Astrocyte (in vitro differentiated cells and primary cell): Measurements from ENCODE around the gene NFKB1. TPM values are rescaled to one million over a fixed set of nuclear protein-coding genes. Genes with fewer than 3 reads are reported as not detected.

ENCODE experiments used
- DNase-seq: peaks from one replicate; pipeline ENCODE4 v3.0.0-alpha.2; 2010; ENCODE audit warnings: low read depth
- FAIRE-seq: peaks from 2 replicates; lab custom pipeline; 2011; peaks lifted over from hg19 to GRCh38; lab: Jason Lieb, UNC
- H2AFZ ChIP-seq: 2 replicates; pipeline ENCODE4 v1.6.0; 2012; ENCODE audit warnings: low read depth, low read length, inconsistent platforms
- H3K27ac ChIP-seq: 2 replicates; pipeline ENCODE4 v1.5.1; 2011; ENCODE audit warnings: low read depth, low read length, inconsistent platforms
- H3K27me3 ChIP-seq: 2 replicates; pipeline ENCODE4 v1.6.0; 2011; ENCODE audit warnings: low read length, inconsistent platforms; ENCODE audit not compliant: insufficient read depth
- H3K36me3 ChIP-seq: 2 replicates; pipeline ENCODE4 v1.5.1; 2011; ENCODE audit warnings: low read length, inconsistent platforms; ENCODE audit not compliant: insufficient read depth
- H3K4me1 ChIP-seq: 2 replicates; pipeline ENCODE4 v1.5.1; 2011; ENCODE audit warnings: low read length, inconsistent platforms; ENCODE audit not compliant: insufficient read depth
- H3K4me2 ChIP-seq: 2 replicates; pipeline ENCODE4 v1.6.0; 2012; ENCODE audit warnings: low read length, inconsistent platforms
- H3K4me3 ChIP-seq: 2 replicates; pipeline ENCODE4 v1.5.1; 2011; ENCODE audit warnings: low read depth, mild to moderate bottlenecking, low read length, inconsistent platforms; ENCODE audit not compliant: insufficient read depth
- H3K79me2 ChIP-seq: 2 replicates; pipeline ENCODE4 v1.6.0; 2012; ENCODE audit warnings: mild to moderate bottlenecking, low read length, inconsistent platforms; ENCODE audit not compliant: insufficient read depth
- H3K9ac ChIP-seq: 2 replicates; pipeline ENCODE4 v1.6.0; 2012; ENCODE audit warnings: mild to moderate bottlenecking, low read length, inconsistent platforms
- H3K9me3 ChIP-seq: 2 replicates; pipeline ENCODE4 v1.5.1; 2012; ENCODE audit warnings: low read depth, mild to moderate bottlenecking, low read length, inconsistent platforms; ENCODE audit not compliant: insufficient read depth
- H4K20me1 ChIP-seq: 2 replicates; pipeline ENCODE4 v1.6.0; 2012; ENCODE audit warnings: low read length, inconsistent platforms; ENCODE audit not compliant: insufficient read depth
- H3K27ac Mint-ChIP-seq: one replicate; pipeline ENCODE4 v1.8.0; 2021; ENCODE audit warnings: mild to moderate bottlenecking, mixed read lengths; ENCODE audit not compliant: unreplicated experiment
- H3K27me3 Mint-ChIP-seq: one replicate; pipeline ENCODE4 v1.8.0; 2021; ENCODE audit warnings: low read depth, mixed read lengths; ENCODE audit not compliant: unreplicated experiment
- H3K36me3 Mint-ChIP-seq: one replicate; pipeline ENCODE4 v1.8.0; 2021; ENCODE audit warnings: low read depth, mixed read lengths; ENCODE audit not compliant: unreplicated experiment
- H3K4me1 Mint-ChIP-seq: one replicate; pipeline ENCODE4 v1.8.0; 2021; ENCODE audit warnings: low read depth, mixed read lengths; ENCODE audit not compliant: unreplicated experiment
- H3K4me3 Mint-ChIP-seq: one replicate; pipeline ENCODE4 v1.8.0; 2021; ENCODE audit warnings: mild to moderate bottlenecking, moderate library complexity, mixed read lengths; ENCODE audit not compliant: unreplicated experiment
- H3K9me3 Mint-ChIP-seq: one replicate; pipeline ENCODE4 v1.8.0; 2021; ENCODE audit warnings: mild to moderate bottlenecking, mixed read lengths; ENCODE audit not compliant: unreplicated experiment
- CTCF ChIP-seq: IDR thresholded peaks from 2 replicates; pipeline ENCODE4 v1.5.1; 2011; ENCODE audit warnings: low read depth, mild to moderate bottlenecking, inconsistent platforms, low read length, moderate library complexity; ENCODE audit not compliant: insufficient read depth
- EZH2 ChIP-seq: IDR thresholded peaks from 2 replicates; pipeline ENCODE4 v1.6.1; 2012; ENCODE audit warnings: mild to moderate bottlenecking, low read length, inconsistent platforms; ENCODE audit not compliant: insufficient read depth
- total RNA-seq: library from RNA; stranded (reverse); gene quantifications from 2 replicates; pipeline ENCODE4 v1.2.1, GENCODE V29; 2021

The NFKB1 gene
- total RNA-seq, 1 donor from 2014 or later = 19.9 TPM

- Histone ChIP-seq H3K4me2 (no peak overlapping the region), H3K27me3 (no peaks in the 10 kb centered on the region), H4K20me1 (no peaks in the 10 kb centered on the region), H3K9ac (no peak overlapping the region), H3K4me1 (peaks cover 14% of the 10 kb centered on the region), H3K27ac (peak overlapping the region; percentile 65), H2AFZ (peak overlapping the region; percentile 58), H3K79me2 (no peaks in the 10 kb centered on the region), H3K9me3 (no peaks in the 10 kb centered on the region), H3K4me3 (no peak overlapping the region), H3K36me3 (no peaks in the 10 kb centered on the region)
- no peak overlapping the region for H3K4me3 Mint-ChIP-seq
- H3K4me1 Mint-ChIP-seq = peaks cover 13% of the 10 kb centered on the region
- FAIRE-seq (no peak), DNase-seq (peak; percentile 84)
- no peak overlapping the region for H3K27ac Mint-ChIP-seq
- no peaks in the 10 kb centered on the region for H3K27me3 Mint-ChIP-seq
- H3K36me3 Mint-ChIP-seq = peaks cover 5% of the 10 kb centered on the region
- TF ChIP-seq EZH2 (no peak), CTCF (no peak)
- H3K9me3 Mint-ChIP-seq = no peaks in the 10 kb centered on the region
These were observed 161.9 kb downstream of the NFKB1 start for GRCh38 chr4:102663073-102663472.

- Histone ChIP-seq H3K4me2 (no peak overlapping the region), H3K4me3 (no peak overlapping the region), H3K9ac (no peak overlapping the region), H4K20me1 (no peaks in the 10 kb centered on the region), H3K9me3 (no peaks in the 10 kb centered on the region), H3K36me3 (no peaks in the 10 kb centered on the region), H3K27ac (no peak overlapping the region), H3K27me3 (no peaks in the 10 kb centered on the region), H3K79me2 (no peaks in the 10 kb centered on the region), H2AFZ (no peak overlapping the region), H3K4me1 (peaks cover 14% of the 10 kb centered on the region)
- Mint-ChIP-seq H3K4me1 (peaks cover 13% of the 10 kb centered on the region), H3K27me3 (no peaks in the 10 kb centered on the region), H3K9me3 (no peaks in the 10 kb centered on the region), H3K27ac (peak overlapping the region; percentile 6), H3K36me3 (peaks cover 5% of the 10 kb centered on the region), H3K4me3 (no peak overlapping the region)
- FAIRE-seq (no peak), DNase-seq (peak; percentile 40)
- no peak for TF ChIP-seq EZH2
These were observed 164.4 kb downstream of the NFKB1 start for GRCh38 chr4:102665527-102665926.

Other genes with a start within 250 kb of the NFKB1 start
- gene SLC39A8, start 155.9 kb upstream of the NFKB1 start, total RNA-seq = 5.0 and 5.6 TPM in 2 replicates